ENCODE data around the gene SLC22A23. TPM values are rescaled to one million over a fixed set of nuclear protein-coding genes. Genes with fewer than 3 reads are reported as not detected.
"Not testable (repeated sequence)": the region's sequence is repeated elsewhere in the genome, so short reads cannot be mapped to it uniquely, and the experiment has no call there.

Gene SLC22A23
- total RNA-seq, 1 donor from 2014 or later: 102 TPM

- no peak overlapping the region for H3K4me3 Mint-ChIP-seq (ENCODE audit: unreplicated experiment)
- peaks cover 4% of the 10 kb centered on the region for H3K27me3 Mint-ChIP-seq (ENCODE audit: unreplicated experiment)
- DNase-seq: no peak
- peak overlapping the region; percentile 24 for H3K27ac Mint-ChIP-seq (ENCODE audit: unreplicated experiment)
- H3K9me3 Mint-ChIP-seq (ENCODE audit: unreplicated experiment): peaks cover 9% of the 10 kb centered on the region
- TF ChIP-seq CTCF (IDR thresholded peaks at IDR 0.05; ENCODE audit: partially characterized antibody, unreplicated experiment): no peak
- H3K36me3 Mint-ChIP-seq (ENCODE audit: unreplicated experiment): peaks cover 8% of the 10 kb centered on the region
- peaks cover 31% of the 10 kb centered on the region for H3K4me1 Mint-ChIP-seq (ENCODE audit: low read depth, unreplicated experiment)
Measured at GRCh38 chr6:3249821-3250220, 207.0 kb downstream of the SLC22A23 start.

- peak overlapping the region; percentile 61 for H3K4me3 Mint-ChIP-seq (ENCODE audit: unreplicated experiment)
- peak; percentile 75 for DNase-seq
- H3K27me3 Mint-ChIP-seq (ENCODE audit: unreplicated experiment): peaks cover 4% of the 10 kb centered on the region
- peaks cover 29% of the 10 kb centered on the region for H3K4me1 Mint-ChIP-seq (ENCODE audit: low read depth, unreplicated experiment)
- peak overlapping the region; percentile 86 for H3K27ac Mint-ChIP-seq (ENCODE audit: unreplicated experiment)
- peaks cover 4% of the 10 kb centered on the region for H3K9me3 Mint-ChIP-seq (ENCODE audit: unreplicated experiment)
- H3K36me3 Mint-ChIP-seq (ENCODE audit: unreplicated experiment): peaks cover 7% of the 10 kb centered on the region
- TF ChIP-seq CTCF (IDR thresholded peaks at IDR 0.05; ENCODE audit: partially characterized antibody, unreplicated experiment): no peak
Measured at GRCh38 chr6:3247255-3248146, 209.3 kb downstream of the SLC22A23 start.

GRCh38 chr6:3245216-3245615, 211.6 kb downstream of the SLC22A23 start:
- H3K4me3 Mint-ChIP-seq (ENCODE audit: unreplicated experiment): no peak overlapping the region
- H3K27ac Mint-ChIP-seq (ENCODE audit: unreplicated experiment): no peak overlapping the region
- peaks cover 9% of the 10 kb centered on the region for H3K9me3 Mint-ChIP-seq (ENCODE audit: unreplicated experiment)
- H3K4me1 Mint-ChIP-seq (ENCODE audit: low read depth, unreplicated experiment): peaks cover 11% of the 10 kb centered on the region
- no peak for TF ChIP-seq CTCF (IDR thresholded peaks at IDR 0.05; ENCODE audit: partially characterized antibody, unreplicated experiment)
- peaks cover 2% of the 10 kb centered on the region for H3K27me3 Mint-ChIP-seq (ENCODE audit: unreplicated experiment)
- peaks cover 7% of the 10 kb centered on the region for H3K36me3 Mint-ChIP-seq (ENCODE audit: unreplicated experiment)
- no peak for DNase-seq

GRCh38 chr6:3244832-3245161, 212.1 kb downstream of the SLC22A23 start:
- not testable (repeated sequence) for DNase-seq; H3K4me1 Mint-ChIP-seq (ENCODE audit: low read depth, unreplicated experiment); H3K27ac Mint-ChIP-seq (ENCODE audit: unreplicated experiment); H3K9me3 Mint-ChIP-seq (ENCODE audit: unreplicated experiment); H3K27me3 Mint-ChIP-seq (ENCODE audit: unreplicated experiment); H3K36me3 Mint-ChIP-seq (ENCODE audit: unreplicated experiment); H3K4me3 Mint-ChIP-seq (ENCODE audit: unreplicated experiment)

GRCh38 chr6:3244003-3244831, 212.6 kb downstream of the SLC22A23 start:
- peaks cover 9% of the 10 kb centered on the region for H3K9me3 Mint-ChIP-seq (ENCODE audit: unreplicated experiment)
- peaks cover 7% of the 10 kb centered on the region for H3K36me3 Mint-ChIP-seq (ENCODE audit: unreplicated experiment)
- no peak for DNase-seq
- H3K27ac Mint-ChIP-seq (ENCODE audit: unreplicated experiment): no peak overlapping the region
- no peak for TF ChIP-seq CTCF (IDR thresholded peaks at IDR 0.05; ENCODE audit: partially characterized antibody, unreplicated experiment)
- H3K27me3 Mint-ChIP-seq (ENCODE audit: unreplicated experiment): peaks cover 2% of the 10 kb centered on the region
- no peak overlapping the region for H3K4me3 Mint-ChIP-seq (ENCODE audit: unreplicated experiment)
- peaks cover 8% of the 10 kb centered on the region for H3K4me1 Mint-ChIP-seq (ENCODE audit: low read depth, unreplicated experiment)

Data from glutamatergic neuron (in vitro differentiated cells).